ENCODE results near the gene KSR1.
"Not testable (repeated sequence)": the region's sequence is repeated elsewhere in the genome, so short reads cannot be mapped to it uniquely, and the experiment has no call there.

Gene KSR1

DNA sequence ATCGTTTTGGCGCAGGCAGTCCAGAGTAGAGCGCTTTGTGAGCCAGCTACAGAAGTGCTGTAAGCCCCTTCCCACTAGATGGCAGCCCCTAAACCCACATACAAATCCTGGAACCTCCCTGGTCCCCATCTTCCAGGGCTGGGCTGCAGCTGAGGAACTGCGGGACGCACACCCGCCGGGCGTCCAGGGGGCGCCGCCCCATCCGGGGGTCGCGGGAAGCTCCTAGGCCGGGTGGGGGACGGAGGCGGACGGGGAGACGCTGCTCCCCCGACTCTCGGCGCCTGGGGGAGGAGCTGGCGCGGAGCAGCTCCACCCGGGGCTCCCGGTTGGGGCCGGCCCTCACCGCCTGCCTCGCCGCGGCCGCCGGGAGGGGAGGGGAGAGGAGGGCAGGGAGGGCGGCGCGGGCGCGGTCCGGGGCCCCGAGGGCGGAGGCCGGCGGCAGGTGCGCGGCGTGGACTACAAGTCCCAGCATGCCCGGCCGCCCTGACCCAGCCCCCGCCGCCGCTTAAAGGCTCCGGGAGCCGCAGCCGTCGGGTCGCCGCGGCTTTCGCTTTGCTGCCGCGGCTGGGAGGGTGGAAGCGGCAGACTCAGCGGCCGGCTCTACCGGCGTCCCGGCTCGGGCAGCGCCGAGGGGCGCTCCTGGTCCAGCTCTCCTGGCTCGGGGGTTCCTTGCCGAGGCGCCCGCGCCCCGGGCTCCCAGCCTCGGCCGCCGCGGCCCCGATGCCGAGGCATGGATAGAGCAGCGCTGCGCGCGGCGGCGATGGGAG is at the start of gene KSR1:
TSS of gene KSR1 (plus strand) at position 535 of the 767 bp plus-strand sequence. CDS start at position 731, 196 bp downstream.
- peak; percentile 70 to 81 for DNase-seq (ENCODE audit: low read depth in 2 of 2)

DNA sequence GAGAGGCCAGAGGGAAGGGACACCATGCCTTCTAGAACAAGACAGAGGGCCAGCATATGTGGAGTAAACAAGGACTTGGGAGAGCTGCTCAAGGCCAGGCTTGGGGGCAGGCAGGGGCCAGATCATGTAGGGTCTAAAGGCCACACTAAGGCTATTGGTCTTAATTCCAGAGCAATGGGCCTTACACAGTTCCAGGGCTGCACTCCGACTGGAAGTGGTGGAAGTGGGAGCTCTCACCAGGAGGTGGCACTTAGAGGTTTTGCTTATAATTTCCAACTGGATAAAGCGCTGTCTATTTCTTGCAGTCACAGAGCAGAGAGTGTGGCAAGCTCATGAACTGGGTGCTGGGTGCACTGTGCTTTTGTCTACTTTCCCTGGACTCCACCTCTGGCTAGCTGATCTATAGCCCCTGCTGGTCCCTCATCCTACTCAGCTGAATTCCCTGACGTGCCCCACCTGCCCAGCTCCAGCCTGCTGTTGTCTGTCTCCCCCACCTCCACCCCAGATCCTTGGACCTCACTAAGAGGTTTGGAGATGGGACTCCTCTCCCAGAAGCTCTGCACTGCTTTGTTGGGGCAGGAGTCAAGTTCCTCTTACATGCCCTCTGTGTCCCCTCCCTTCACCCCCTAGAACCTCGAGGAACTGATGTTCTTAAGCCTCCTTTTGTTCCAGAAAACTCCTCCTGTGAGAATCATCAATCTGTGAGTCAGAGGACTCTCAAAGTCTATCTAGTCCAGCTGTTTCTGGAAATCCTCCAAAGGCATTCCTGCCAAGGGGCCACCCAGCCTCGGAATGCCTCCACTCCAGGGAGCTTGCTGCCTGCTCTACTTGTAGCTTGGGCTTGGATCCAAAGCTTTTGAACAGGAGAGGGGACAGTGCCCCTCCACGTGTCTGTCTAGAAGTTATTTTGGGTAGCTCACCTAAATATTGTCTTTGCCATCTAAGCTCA is 48.1 kb upstream of the KSR1 start:
- no peak for DNase-seq (ENCODE audit: low read depth in 2 of 2)

DNA sequence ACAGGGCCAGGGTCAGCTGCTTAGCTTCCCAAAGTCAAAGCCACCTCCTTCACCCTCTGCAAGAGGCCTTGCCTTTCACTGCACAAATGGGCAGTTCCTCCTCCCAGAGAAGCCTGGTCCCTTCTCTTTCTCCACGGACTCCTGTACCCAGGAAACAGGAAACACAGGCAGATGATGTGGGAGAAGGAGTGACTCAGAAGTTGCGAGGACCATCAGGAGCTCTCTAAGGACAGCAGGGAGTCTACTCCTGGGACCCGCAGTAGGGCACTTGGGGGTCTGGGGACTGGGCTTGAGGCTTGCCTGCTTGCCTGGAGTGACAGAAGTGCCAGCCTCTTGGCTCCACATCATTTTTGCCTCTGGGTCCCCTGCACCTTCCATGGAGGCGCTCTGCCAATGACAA is 47.4 kb upstream of the KSR1 start:
- DNase-seq (ENCODE audit: low read depth in 2 of 2), result no peak

DNA sequence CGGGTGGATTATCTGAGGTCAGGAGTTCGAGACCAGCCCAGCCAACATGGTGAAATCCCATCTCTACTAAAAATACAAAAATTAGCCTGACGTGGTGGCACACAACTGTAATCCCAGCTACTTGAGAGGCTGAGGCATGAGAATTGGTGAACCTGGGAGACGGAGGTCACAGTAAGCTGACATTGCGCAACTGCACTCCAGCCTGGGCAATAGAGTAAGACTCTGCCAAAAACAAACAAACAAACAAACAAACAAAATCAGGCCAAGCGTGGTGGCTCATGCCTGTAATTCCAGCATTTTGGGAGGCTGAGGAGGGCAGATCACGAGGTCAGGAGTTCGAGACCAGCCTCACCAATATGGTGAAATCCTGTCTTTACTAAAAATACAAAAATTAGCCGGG is 44.1 kb upstream of the KSR1 start:
- not testable (repeated sequence) for DNase-seq (ENCODE audit: low read depth in 2 of 2)

DNA sequence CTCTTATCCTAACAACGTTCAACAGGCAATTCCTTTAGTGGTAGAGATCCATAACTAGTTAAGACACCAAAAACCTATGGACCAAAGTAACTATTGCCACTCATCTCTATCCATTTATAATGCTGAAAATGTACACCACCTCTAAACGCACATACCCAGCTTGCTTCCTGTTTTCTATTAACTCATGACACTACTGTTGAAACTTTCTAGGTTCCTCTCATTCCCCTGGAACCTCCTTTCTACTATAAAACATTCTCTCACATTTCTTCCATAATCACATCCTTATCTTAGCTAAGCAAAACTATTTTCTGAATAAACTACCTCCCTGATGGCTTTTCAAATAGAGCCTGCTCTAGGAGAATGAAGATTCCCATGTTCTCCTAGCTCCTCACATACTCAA is 42.9 kb upstream of the KSR1 start:
- DNase-seq (ENCODE audit: low read depth in 2 of 2), result no peak

DNA sequence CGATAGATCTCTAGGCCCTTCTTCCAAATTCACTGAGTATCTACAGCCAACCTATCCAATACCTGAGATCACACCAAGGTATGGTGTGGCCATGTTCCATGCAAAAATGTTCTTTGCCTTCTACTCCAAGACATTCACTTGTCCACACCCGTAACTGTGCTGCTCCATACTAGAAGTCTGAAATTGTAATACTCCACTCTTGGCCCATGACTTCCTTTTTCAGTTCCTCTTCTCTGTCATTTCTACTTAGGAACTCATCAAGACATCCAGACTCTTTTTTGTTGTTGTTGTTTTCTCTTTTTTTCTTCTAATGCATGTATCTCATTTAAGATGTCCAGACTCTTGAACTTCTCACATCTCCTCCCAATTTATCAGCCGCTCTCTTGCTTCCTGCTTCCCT is 42.5 kb upstream of the KSR1 start:
- no peak for DNase-seq (ENCODE audit: low read depth in 2 of 2)

DNA sequence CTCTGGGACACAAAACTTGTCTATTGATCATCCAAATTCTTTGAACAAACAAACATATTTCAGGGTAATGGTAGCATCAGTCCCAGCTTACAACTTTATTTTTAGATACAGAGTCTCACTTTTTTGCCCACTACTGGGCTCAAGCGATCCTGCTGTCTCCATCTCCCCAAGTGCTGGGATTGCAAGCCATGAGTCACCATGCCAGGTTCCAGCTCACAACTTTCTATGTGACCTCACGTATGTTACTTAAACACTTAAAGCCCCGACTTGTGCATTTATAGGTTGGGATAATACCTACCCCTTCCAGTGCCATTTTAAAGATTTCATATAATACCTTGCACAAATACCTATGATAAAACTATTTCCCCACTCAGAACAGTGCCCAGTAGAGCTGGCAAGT is 42.0 kb upstream of the KSR1 start:
- DNase-seq (ENCODE audit: low read depth in 2 of 2), result no peak

DNA sequence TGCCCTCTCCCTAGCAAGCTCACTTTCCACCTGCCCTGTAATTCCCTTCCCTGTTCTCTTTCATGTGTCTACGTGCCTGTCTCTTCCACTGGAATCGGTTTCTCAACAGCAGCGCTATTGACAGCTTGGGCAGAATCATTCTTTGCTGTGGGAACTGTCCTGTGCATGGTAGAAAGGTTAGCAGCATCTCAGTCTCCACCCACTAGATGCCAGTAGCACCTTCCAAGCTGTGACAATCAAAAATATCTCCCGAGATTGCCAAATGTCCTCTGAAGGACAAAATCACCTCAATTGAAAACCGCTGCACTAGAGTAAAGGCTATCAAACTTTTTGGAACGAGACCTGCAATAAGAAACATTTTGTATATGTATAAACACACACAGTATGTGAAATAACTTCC is 41.6 kb upstream of the KSR1 start:
- no peak for DNase-seq (ENCODE audit: low read depth in 2 of 2)

DNA sequence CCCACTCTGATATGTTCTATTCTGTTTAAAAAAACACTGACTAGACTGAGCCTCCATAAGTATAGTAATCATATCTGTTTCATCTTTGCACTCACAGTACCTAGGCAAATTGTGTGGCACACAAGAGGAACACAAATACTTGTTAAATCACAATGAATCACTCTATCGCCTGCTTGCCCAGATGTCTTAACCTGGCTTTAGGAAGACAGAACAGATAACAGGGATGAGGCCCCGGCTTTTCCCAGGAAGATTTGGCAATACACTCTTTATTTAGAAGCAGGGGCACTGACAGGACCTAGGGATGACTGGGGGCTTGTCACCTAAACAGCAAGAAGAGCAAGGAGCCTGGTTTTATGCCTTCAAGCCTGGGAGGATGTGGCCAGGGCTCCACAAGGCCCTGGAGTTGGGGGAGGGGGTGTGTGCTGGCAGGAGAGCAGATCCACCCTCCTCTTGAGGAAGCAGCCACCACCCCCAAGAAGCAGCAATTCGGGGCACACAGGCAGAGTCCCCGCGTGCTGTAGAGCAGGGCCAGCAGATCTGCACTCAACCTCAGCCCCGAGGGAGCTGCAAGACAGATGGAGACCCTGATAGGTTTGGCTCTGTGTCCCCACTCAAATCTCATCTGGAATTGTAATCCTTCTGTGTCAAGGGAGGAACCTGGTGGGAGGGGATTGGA is 41.0 kb upstream of the KSR1 start:
- DNase-seq (ENCODE audit: low read depth in 2 of 2), result no peak

DNA sequence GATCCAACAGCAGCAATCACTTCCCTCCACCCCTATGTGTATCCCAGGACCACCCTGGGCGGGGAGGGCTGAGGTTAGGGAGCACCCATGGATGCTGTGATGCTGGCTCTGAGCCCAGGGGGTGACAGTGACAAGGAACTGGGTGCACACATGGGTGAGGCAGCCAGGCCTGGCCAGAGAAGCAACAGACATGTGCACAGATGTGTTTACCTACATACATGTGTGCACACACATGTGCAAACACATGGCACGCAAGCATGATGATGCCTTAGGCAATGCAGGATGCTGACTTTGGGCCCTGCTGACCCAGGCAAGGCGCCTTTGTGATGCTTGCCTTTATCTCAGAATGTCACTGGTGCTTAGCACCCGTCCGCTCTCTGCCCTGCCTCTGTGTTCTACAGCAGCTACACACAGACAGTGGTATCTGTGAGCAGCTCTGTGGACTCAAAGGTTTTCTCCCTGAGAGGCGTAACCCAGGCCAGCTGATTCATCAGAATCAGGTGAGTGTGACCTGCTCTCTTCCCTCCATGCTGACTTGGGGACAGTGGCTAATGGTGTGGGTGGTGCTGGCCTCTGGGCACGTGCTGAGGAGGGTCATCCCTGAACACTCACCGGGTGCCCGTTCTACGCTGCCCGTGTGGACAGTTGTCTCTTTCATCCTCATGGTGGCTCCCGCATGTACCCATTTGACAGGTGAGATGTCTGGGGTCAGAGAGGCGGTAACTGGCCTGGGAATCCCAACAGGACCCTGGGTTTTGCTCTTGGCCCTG is 38.5 kb upstream of the KSR1 start:
- DNase-seq (ENCODE audit: low read depth in 2 of 2), result no peak

DNA sequence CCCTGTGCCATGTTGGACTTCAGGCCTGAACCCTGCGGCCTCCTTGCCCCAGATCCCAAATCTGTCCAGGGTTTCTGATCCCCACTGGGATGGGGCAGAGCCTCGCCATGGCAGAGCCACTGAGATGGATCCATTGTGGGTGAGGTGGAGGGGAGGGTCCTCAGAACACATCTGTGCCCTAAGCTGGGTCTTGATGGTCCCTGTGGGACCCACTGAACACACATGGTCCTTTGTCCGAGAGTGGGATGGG is 38.0 kb upstream of the KSR1 start:
- no peak for DNase-seq (ENCODE audit: low read depth in 2 of 2)

DNA sequence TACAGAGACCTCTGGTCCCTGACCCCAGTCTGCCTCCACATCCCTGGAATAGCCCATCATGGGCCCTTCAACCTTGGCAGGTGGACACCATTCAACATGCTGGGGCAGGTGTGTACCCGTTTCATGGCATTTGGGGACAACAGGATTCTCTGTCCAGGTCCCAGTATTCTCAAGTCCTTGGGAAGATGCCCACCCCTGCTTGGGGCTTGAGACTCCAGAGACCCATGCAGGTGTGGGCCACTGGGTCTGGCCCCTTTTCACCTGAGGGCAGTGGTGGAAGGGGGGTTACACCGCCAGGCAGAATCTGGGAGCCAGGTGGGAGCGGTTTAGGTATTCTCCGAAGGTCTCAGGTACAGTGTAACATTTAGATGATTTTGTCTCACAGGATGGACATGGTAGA is 37.1 kb upstream of the KSR1 start:
- DNase-seq (ENCODE audit: low read depth in 2 of 2), result no peak

DNA sequence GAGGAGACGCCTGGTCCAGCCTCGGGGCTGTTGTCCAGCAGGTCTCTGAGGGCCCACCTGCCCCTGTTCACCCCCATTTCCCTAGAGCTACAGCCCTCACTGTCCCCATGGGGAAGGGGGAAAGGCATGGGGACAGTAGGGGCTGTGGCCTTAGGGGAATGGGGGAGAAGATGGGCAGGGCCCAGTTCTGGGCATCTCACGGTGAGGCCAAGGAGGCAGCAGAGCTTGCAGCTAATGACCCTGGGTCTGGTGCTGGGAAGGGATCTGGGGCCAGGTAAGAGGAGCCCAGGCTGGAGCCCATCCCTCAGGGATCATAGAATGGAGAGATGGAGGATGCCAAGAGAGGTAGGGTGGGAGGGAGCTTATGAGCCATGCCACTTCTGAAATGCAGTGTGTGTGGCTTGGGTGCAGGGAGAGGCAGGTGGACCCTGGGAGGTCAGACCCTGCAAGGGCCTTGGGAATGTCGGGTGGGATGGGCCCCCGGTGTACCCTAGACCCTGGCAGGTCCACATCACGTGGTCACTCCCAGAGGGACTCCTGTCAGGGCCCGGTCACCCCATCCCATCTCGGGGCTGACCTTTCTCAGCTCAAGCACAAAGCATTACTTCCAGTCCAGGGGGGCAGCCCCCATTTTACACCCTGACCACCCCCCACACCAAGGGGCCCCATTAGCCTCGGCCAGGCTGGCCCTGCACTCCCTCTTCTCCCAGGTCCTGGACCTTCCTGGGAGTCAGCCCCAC is 35.9 kb upstream of the KSR1 start:
- no peak for DNase-seq (ENCODE audit: low read depth in 2 of 2)

DNA sequence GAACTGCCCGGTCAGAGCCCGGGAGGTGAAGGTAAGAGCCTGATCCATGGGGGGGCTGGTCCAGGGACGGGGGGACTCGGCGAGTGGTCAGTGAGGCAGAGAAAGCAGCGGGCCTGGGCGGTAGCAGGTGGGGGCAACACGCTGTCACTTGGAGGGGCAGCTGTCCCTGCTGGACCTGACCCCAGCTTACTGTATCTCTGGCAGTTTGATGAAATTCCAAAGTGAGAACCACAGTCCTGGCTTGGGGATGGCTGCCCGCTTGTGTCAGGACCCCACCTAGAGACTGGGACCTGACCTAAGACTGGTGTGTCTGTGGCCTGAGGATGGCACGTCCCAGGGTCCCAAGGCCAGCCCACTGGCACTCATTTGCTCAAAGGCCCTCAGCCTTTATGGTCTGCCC is 35.1 kb upstream of the KSR1 start:
- no peak for DNase-seq (ENCODE audit: low read depth in 2 of 2)

DNA sequence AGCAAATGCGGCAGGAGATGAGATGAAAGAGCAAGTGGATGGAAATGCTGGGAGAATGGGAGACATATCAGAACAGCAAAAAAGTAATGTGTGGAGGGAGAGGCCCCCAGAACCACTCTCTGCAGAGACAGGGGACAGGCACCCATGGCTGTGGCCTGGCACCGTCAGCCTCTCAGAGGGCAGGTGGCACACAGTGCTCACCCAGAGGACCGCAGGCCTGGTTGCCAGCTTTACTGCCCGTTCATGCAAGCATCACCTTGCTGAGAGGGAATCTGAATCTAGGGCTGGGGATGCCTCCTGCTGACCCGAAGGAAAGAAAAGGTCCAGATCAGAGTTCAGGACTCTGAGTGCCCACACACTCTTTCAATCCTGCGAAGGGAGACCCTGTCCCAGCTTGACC is 34.6 kb upstream of the KSR1 start:
- DNase-seq (ENCODE audit: low read depth in 2 of 2), result not testable (repeated sequence)

DNA sequence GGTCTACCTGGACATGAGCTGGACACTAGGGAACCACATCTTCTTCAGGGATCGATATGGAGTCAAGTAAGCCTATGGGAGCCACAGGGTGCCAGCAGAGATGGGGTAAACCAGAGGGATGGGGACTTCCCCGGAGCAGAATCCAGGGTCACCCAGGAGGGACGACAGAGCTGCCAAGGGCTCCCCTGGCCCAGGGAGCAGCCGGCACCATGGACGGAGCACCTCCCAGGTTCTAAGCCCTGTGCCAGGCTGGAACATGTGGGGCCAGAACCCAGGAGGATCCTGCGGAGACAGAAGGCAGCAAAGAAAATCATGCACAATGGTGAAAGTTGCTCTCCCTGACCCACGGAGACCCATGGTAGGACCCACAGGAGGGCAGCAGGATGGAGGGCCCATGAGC is 33.6 kb upstream of the KSR1 start:
- DNase-seq (ENCODE audit: low read depth in 2 of 2), result no peak

DNA sequence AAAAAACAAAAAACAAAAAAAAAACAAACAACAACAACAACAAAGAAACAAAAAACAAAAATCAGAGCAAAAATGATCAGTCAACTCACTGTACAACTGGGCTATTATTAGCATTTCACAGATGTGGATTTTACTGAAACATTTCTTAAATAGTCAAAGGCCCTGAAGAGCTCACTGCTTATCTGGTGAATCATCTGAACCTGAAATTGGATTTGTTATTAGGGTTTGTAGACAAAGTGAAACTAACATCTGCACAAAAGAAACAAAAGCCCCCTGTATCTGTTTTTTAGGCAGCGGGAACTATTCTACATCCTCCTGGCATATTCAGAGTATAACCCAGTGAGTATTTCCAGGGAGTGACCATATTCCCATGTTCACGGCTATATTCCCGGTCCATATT is 32.6 kb upstream of the KSR1 start:
- DNase-seq (ENCODE audit: low read depth in 2 of 2), result no peak

DNA sequence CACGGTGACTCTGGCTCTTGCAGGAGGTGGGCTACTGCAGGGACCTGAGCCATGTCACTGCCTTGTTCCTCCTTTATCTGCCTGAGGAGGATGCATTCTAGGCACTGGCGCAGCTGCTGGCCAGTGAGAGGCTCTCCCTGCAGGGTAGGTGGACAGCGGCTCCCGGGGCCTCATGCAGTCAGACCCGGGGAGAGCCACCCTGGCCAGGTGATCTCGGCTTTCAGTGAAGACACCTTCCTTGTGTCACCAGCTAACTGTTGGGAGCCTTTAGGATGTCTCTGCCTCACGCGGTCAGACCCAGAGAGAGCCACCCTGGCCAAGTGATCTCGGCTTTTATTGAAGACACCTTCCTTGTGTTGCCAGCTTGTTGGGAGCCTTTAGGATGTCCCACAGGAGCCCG is 31.7 kb upstream of the KSR1 start:
- no peak for DNase-seq (ENCODE audit: low read depth in 2 of 2)

DNA sequence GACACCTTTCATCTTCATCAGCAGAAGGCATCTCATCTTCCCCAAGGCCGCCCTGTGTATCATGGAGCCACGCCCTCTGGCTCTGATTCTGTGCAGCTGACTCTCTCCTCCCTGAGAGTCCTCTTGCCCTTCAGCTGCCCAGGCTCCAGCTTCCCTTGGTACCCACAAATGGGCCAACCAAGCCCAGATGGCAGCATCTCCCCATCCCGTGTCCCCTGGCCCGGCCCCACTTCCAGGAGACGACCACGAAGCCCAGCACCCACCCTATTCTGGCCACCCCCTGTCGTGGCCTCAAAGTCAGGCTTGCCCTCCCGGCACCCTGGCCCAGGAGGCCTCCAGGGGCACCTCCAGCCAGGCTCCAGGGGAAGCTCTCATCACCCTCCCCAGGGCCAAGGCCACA is 31.3 kb upstream of the KSR1 start:
- no peak for DNase-seq (ENCODE audit: low read depth in 2 of 2)

DNA sequence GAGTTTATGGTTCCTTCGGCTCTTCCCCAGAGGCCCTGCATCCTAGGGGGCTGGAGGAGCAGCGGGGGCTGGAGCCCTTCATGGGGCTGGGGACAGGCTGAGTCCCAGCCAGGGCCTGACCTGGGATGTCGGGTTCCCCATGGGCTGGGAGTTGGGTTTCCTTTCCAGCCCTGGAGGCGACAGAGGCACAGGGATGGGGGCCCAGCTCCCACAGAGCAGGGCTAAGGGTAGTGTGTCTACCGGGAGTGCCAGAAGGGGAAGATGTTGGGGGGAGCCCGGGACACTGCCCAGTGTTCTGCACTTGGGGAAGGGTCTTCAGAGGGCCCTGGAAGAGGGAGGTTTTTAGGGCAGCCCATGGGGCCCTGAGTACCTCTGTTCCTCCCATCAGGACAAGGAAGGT is 30.7 kb upstream of the KSR1 start:
- not testable (repeated sequence) for DNase-seq (ENCODE audit: low read depth in 2 of 2)

DNA sequence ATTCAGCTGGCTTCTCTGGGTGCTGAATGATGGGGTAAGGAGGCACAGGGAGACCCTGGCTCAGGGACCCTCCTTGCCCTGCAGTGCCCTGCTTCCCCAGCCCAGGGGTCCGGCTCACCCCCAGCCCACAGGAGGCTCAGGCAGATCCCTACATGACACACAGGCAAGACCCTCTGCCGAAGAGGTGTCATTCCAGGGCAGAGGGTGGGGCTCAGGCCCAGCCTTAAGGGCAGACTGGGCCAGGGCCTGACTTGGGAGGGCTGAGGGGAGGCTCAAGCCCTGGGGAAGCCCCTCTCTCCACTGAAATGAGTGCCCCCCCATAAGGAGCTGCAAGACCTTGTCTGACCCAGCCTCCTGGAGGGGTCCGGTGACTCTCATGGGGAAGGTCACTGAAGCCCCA is 30.3 kb upstream of the KSR1 start:
- DNase-seq (ENCODE audit: low read depth in 2 of 2), result no peak

Data from stimulated activated CD4-positive, alpha-beta T cell treated with anti-CD3 and anti-CD28 coated beads, Interleukin-1b, Interleukin-23, amount 100 ng/mL, for 4 hours (primary cell).